Uterus (tissue), 4 donors: Measurements from ENCODE around the gene SH3GL2. TPM values are rescaled to one million over a fixed set of nuclear protein-coding genes. Genes with fewer than 3 reads are reported as not detected.

ENCODE experiments used
- DNase-seq, 2 donors: peaks; one replicate each; pipeline ENCODE4 v3.0.0-alpha.2; 2019 to 2020
- H3K27ac ChIP-seq, 2 donors: fragments of 200-600 bp; sonication (generic); 1 replicate in 1 of 2; 2 replicates in 1 of 2; pipeline ENCODE4 v1.5.1; 2016 to 2018
- H3K27me3 ChIP-seq, 2 donors: fragments of 200-600 bp; sonication (generic); one replicate each; pipeline ENCODE4 v1.5.1; 2018 to 2019; ENCODE audit warnings: control low read depth in 1 of 2
- H3K36me3 ChIP-seq, 2 donors: fragments of 200-600 bp; sonication (generic); one replicate each; pipeline ENCODE4 v1.5.1; 2019; ENCODE audit warnings: control low read depth in 1 of 2
- H3K4me1 ChIP-seq, 2 donors: fragments of 200-600 bp; sonication (generic); one replicate each; pipeline ENCODE4 v1.5.1; 2018 to 2019; ENCODE audit warnings: control low read depth in 1 of 2
- H3K4me3 ChIP-seq, 2 donors: fragments of 200-600 bp; sonication (generic); 1 replicate in 1 of 2; 2 replicates in 1 of 2; pipeline ENCODE4 v1.5.1; 2018 to 2019; ENCODE audit warnings: mild to moderate bottlenecking in 1 of 2
- H3K9me3 ChIP-seq, 2 donors: fragments of 200-600 bp; sonication (generic); one replicate each; pipeline ENCODE4 v1.5.1; 2019; ENCODE audit warnings: control low read depth in 1 of 2
- CTCF ChIP-seq, 4 experiments: fragments of 200-600 bp in 2 of 4; fragments of 450-650 bp in 2 of 4; sonication (generic) in 2 of 4; IDR thresholded peaks; one replicate each; pipeline ENCODE4 v1.5.1; 2016 to 2019; ENCODE audit warnings: antibody characterized with exemption in 4 of 4, mild to moderate bottlenecking in 2 of 4, moderate library complexity in 1 of 4
- POLR2A ChIP-seq, 2 donors: fragments of 450-650 bp; IDR thresholded peaks; one replicate each; pipeline ENCODE4 v1.6.1; 2016; ENCODE audit warnings: antibody characterized with exemption in 2 of 2, mild to moderate bottlenecking in 1 of 2, moderate library complexity in 1 of 2
- intact Hi-C: fragments of 100-400 bp; cut with DNase I; formaldehyde crosslinking; loops from one replicate; pipeline ENCODE4 v1.15.1; 2023; ENCODE audit warnings: low total_unique reads
- total RNA-seq, 4 donors: library from RNA; depleted of rRNA in 3 of 4; stranded (reverse); fragments of >200 nt in 3 of 4; gene quantifications; one replicate each; pipeline versions ENCODE4 v1.1.0 to v1.2.4, GENCODE V29; 2014 to 2023
- donor health status: DM: yes; HTN: yes; CAD: no.

Gene SH3GL2
- total RNA-seq, 4 donors from 2014 or later = 2.4 to 7.0 (median 2.4) TPM; not detected in 1

- DNase-seq = no peak
- intact Hi-C loops = no loop called here
- no peak for TF ChIP-seq CTCF (IDR thresholded peaks at IDR 0.05)
- TF ChIP-seq POLR2A (IDR thresholded peaks at IDR 0.05) = no peak
- Histone ChIP-seq H3K4me3 (no peak overlapping the region), H3K27ac (no peak overlapping the region), H3K9me3 (no peaks in the 10 kb centered on the region), H3K27me3 (no peaks in the 10 kb centered on the region), H3K36me3 (no peaks in the 10 kb centered on the region), H3K4me1 (no peaks in the 10 kb centered on the region)
Measured at GRCh38 chr9:17637229-17637628, 58.4 kb downstream of the SH3GL2 start.

- no peaks in the 10 kb centered on the region for H3K36me3 ChIP-seq
- no peak overlapping the region for H3K27ac ChIP-seq
- intact Hi-C loops = no loop called here
- H3K27me3 ChIP-seq = no peaks in the 10 kb centered on the region
- no peaks in the 10 kb centered on the region for H3K9me3 ChIP-seq
- TF ChIP-seq CTCF (IDR thresholded peaks at IDR 0.05) = no peak
- TF ChIP-seq POLR2A (IDR thresholded peaks at IDR 0.05) = no peak
- no peaks in the 10 kb centered on the region for H3K4me1 ChIP-seq
- no peak for DNase-seq
- no peak overlapping the region for H3K4me3 ChIP-seq
Measured at GRCh38 chr9:17648516-17648915, 69.7 kb downstream of the SH3GL2 start.

GRCh38 chr9:17651725-17652124 is 72.9 kb downstream of the SH3GL2 start:
- intact Hi-C loops = no loop called here
- DNase-seq = no peak
- Histone ChIP-seq H3K36me3 (no peaks in the 10 kb centered on the region), H3K27ac (no peak overlapping the region), H3K27me3 (no peaks in the 10 kb centered on the region), H3K4me3 (no peak overlapping the region), H3K9me3 (no peaks in the 10 kb centered on the region), H3K4me1 (no peaks in the 10 kb centered on the region)
- TF ChIP-seq POLR2A (IDR thresholded peaks at IDR 0.05) = no peak

GRCh38 chr9:17653947-17654465 is 75.1 kb downstream of the SH3GL2 start:
- no peaks in the 10 kb centered on the region for H3K4me1 ChIP-seq
- H3K36me3 ChIP-seq = no peaks in the 10 kb centered on the region
- intact Hi-C loops = no loop called here
- no peak for TF ChIP-seq CTCF (IDR thresholded peaks at IDR 0.05)
- TF ChIP-seq POLR2A (IDR thresholded peaks at IDR 0.05) = no peak
- no peaks in the 10 kb centered on the region for H3K9me3 ChIP-seq
- no peak overlapping the region for H3K27ac ChIP-seq
- DNase-seq = no peak
- H3K4me3 ChIP-seq = no peak overlapping the region
- H3K27me3 ChIP-seq = no peaks in the 10 kb centered on the region

GRCh38 chr9:17656889-17657288 is 78.0 kb downstream of the SH3GL2 start:
- no peak for DNase-seq
- Histone ChIP-seq H3K4me3 (no peak overlapping the region), H3K36me3 (no peaks in the 10 kb centered on the region), H3K27me3 (no peaks in the 10 kb centered on the region), H3K4me1 (no peaks in the 10 kb centered on the region), H3K27ac (no peak overlapping the region), H3K9me3 (no peaks in the 10 kb centered on the region)
- TF ChIP-seq CTCF (IDR thresholded peaks at IDR 0.05) (no peak), POLR2A (IDR thresholded peaks at IDR 0.05) (no peak)
- intact Hi-C loops = no loop called here

GRCh38 chr9:17658237-17658636 is 79.4 kb downstream of the SH3GL2 start:
- no peak for DNase-seq
- TF ChIP-seq POLR2A (IDR thresholded peaks at IDR 0.05) (no peak), CTCF (IDR thresholded peaks at IDR 0.05) (no peak)
- H3K36me3 ChIP-seq = no peaks in the 10 kb centered on the region
- no peak overlapping the region for H3K27ac ChIP-seq
- intact Hi-C loops = no loop called here
- no peak overlapping the region for H3K4me3 ChIP-seq
- no peaks in the 10 kb centered on the region for H3K4me1 ChIP-seq
- H3K9me3 ChIP-seq = no peaks in the 10 kb centered on the region
- no peaks in the 10 kb centered on the region for H3K27me3 ChIP-seq
